GM19467 (cell line): ENCODE data around the gene TFB1M.
"Not testable (repeated sequence)": the region's sequence is repeated elsewhere in the genome, so short reads cannot be mapped to it uniquely, and the experiment has no call there.

Experiments used
- ATAC-seq: cut with Tn5 transposase; IDR thresholded peaks from one replicate; pipeline ENCODE4 v1.9.1; 2021; ENCODE audit warnings: mild to moderate bottlenecking, moderate library complexity; ENCODE audit not compliant: unreplicated experiment

The TFB1M gene

DNA sequence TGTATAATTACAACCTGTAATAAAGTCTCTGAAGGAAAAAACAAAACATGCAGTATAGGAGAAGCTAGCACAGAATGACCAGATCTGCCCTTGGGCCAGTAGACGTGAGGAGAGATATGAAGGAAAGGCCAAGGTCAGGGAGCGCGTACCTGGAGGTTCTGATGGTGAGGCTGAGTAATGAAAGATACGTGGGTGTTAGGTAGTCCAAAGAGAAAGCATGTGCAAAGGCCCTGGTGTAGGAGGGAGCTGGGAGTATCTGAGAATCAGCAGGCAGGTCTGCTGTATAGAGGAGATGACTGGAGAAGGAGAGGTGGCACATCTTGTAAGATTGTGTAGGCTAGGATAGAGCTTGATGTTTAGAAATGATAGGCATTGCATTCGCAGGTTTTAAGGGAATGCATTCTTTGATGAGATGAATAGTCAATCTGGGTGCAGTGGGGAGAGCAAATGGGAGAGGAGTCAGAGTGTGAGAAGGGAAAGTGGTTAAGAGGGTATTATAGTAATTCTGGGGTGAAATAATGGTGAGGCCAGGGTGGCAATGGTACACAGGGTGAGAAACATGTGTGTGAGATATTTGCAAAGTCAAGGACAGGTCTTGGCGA, 15.9 kb upstream of the TFB1M start:
- no peak for ATAC-seq

DNA sequence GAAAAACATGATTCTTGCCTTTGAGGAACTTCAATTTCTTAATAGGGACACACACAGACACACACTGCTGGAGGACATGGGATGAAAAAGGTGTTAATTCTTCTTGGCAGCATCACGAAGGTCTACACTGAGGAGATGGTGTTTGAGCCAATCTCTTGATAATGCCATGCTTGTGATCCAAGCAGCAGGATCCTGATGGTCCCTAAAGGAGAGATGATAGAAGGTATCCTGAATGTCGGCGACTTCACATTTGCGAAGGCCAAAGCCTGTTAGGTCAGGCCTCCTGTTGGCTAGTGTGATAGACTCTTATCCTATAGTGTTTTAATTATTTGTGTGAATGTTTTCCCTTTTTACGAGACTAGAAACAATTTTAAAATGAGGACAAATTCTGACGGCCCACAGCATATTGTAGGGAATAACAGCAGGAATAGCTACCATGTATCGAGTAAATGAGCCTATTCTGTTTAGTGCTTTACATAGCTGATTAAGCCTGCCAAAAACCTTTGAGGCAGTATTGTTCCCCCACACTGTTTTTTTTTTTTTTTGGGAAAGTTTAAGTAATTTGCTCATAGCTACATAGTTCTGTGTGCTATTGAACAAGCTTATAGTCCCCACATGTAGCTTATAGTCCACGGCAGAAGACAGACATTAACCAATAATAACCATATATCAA, 15.3 kb upstream of the TFB1M start:
- no peak for ATAC-seq

- ATAC-seq: no peak
These were observed 14.5 kb upstream of the TFB1M start for GRCh38 chr6:155328539-155329459.

- no peak for ATAC-seq
These were observed 13.8 kb upstream of the TFB1M start for GRCh38 chr6:155328074-155328538.

DNA sequence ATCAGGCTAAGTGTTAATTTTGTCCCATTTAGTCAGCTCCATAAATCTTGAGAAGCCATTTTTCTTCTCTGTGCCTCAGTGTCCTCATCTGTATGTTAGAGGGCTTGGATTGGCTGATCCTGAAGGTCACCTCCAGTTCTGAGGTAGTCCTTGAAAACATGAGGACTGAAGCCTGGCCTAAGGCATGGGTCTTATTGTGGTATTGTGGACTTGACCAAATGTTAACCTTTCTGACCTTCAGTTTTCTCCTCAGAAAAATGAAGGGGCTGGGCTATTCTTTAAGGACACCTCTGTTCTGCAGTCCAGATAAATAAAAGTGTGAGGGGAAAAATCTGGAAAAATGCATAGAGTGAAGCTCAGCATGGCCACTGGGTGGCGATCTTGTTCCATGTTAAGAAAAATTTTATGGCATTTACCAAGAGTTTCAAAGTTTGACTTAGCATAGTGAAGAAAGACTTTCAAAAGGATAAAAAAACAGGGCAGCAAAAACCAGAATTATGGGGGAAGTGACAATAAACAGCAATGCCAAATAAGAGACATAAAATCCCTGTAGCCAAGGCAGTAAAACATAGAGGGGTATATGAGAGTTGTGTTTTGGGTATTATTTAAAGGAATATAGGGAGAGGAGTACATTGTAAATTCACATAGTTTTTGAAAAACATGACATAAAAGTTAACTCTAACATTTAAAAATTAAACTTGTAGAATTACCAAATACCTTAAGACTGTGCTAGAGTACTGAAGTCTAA, 13.2 kb upstream of the TFB1M start:
- ATAC-seq: peak; percentile 74

DNA sequence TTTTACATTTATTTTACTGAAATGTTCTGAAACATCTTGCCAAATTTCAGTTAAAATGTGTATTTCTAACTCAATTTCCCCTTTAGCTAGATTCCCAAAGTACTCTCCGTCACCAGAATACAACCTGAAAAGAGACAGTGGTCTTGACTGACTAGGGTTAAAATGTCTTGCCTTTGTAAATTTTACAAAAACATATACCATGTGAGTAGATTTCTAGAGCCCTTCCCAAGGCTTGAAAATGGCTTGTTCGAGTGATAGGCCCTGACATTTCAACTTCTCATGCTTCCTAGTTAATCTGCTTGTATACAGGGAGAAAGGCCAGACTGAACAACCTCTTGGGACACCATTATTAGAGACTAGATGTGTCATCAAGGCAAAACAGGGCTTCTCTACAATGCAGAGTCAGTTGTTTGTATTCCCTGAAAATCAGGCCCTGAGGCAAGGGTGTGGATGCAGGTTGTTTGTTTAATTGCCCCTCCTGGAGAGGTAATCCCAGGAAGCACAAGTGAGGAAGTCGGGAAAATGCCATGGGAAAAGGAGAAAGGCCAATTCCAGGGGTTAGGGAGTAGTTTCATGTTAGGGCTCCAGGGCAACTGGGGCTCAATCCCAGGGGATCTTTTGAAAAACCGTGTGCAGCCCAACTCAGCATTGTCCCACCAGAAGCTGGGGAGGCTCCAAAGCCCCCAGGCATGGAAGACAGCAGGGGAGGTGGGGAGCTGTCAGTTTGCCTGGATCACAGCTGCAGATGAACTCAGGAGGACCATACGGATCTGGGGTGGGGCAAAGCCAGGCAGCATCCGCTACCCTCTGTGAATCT, 11.6 kb upstream of the TFB1M start:
- ATAC-seq: no peak

GRCh38 chr6:155324993-155325392, 10.7 kb upstream of the TFB1M start:
- ATAC-seq: no peak

GRCh38 chr6:155324172-155324571, 9.9 kb upstream of the TFB1M start:
- ATAC-seq: no peak

GRCh38 chr6:155319902-155320301, 5.6 kb upstream of the TFB1M start:
- ATAC-seq: peak; percentile 45

GRCh38 chr6:155317186-155317585, 2.9 kb upstream of the TFB1M start:
- no peak for ATAC-seq

GRCh38 chr6:155316419-155316818, 2.1 kb upstream of the TFB1M start:
- no peak for ATAC-seq

DNA sequence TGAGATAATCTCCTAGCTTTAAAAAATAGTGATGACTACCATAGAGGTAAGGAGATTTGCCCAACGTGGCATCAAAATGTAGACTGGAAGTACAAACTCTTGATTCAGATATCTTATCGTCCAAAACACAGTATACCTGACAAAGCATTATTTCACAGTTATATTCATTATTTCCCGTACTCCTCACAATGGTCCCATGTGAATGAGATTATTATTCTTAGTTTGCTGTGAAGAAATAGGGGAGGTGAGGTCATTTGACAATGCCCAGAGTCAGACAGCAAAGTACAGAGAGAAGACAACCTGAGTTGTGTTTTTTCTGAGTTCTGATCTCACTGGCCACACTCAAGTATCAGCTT, 1.2 kb upstream of the TFB1M start:
- ATAC-seq: no peak

GRCh38 chr6:155314773-155315515, 660 bp upstream of the TFB1M start:
- ATAC-seq: peak; percentile 44

DNA sequence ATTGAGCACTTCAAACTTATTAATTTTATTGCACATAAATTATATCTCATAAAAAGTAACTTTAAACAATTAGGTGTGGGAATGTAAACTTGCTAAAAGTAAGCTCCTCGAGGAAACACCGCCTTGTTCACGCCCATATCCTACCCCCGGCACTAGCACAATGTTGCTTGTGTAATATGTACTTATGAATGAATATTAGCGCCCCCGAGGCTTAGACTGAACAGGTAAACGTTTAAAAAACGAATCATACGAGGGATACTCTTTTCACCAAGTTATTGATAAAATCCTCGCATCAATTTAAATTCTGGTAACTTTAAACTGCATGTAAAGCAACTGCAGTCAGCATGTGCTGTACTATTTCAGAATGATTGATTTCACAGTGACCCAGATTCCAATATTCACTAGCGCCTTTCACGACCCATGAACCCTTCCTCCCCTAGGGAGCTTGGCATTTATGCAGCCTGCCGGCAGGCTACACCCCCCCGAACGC, 637 bp downstream of the TFB1M start:
- peak; percentile 7 for ATAC-seq

DNA sequence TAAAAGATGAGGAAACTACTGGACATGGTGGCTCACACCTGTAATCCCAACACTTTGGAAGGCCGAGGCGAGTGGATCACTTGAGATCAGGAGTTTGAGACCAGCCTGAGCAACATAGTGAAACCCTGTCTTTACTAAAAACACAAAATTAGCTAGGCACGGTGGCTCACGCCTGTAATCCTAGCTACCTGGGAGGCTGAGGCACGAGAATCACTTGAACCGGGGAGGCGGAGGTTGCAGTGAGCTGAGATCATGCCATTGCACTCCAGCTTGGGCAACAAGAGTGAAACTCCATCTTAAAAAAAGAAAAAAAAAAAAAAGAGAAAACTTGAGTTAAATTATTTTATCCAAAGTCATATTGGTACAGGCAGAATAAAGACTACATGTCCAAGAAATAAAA, 1.3 kb downstream of the TFB1M start:
- ATAC-seq: not testable (repeated sequence)

DNA sequence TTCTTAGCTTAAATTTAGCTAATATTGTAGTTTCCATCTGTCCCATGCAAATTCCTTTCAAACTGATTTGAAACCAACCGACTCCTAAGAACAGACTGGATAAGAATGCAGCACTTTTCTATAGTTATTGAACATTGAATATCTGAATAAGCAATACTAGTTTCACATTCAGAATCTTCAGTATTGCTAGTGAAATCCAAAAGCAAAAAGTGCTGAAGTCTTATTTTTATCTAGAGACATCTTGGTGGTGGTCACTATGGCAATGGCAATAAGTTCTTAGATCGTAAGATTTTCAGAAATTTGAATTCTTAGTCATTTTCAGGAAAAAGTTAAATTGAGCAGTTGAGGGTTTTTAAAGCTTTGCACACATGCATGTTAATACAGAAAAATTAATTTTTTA, 2.7 kb downstream of the TFB1M start:
- no peak for ATAC-seq

DNA sequence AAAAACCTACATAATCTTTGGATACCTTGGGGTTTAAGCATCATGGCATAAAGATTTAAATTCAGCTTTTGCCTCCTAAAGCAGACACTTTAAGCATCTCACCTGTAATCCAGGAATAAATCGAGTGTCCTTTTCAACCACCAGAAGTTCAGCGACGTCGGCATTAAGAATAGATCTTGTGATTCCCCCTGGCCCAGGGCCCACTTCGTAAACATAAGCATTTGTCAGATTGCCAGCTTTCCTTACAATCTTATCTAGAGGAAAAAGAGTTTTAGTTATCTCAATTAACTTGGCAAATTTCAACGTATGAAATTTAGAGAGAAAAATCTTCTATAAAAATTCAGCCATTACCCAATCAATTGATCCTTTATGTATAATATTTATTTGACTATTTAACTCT, 3.2 kb downstream of the TFB1M start:
- ATAC-seq: no peak

GRCh38 chr6:155310596-155310995, 3.7 kb downstream of the TFB1M start:
- no peak for ATAC-seq

GRCh38 chr6:155309150-155309549, 5.1 kb downstream of the TFB1M start:
- ATAC-seq: no peak
